Astrocyte of the spinal cord (primary cell): ENCODE results near the gene NOXO1.

Experiments
- DNase-seq: peaks from one replicate; pipeline ENCODE4 v3.0.0; 2011; ENCODE audit warnings: low read depth, low spot score
- H3K4me3 ChIP-seq: 2 replicates; pipeline ENCODE4 v1.5.1; 2011; ENCODE audit warnings: low read depth, mild to moderate bottlenecking, low read length, moderate library complexity
- CTCF ChIP-seq: IDR thresholded peaks from 2 replicates; pipeline ENCODE4 v1.5.1; 2012; ENCODE audit warnings: low read depth, mild to moderate bottlenecking, low read length, inconsistent platforms
- in situ Hi-C: cut with HindIII; loops from 2 replicates; pipeline ENCODE4 v1.10.0; 2017; ENCODE audit warnings: low sequenced_read_pairs

The NOXO1 gene

DNA sequence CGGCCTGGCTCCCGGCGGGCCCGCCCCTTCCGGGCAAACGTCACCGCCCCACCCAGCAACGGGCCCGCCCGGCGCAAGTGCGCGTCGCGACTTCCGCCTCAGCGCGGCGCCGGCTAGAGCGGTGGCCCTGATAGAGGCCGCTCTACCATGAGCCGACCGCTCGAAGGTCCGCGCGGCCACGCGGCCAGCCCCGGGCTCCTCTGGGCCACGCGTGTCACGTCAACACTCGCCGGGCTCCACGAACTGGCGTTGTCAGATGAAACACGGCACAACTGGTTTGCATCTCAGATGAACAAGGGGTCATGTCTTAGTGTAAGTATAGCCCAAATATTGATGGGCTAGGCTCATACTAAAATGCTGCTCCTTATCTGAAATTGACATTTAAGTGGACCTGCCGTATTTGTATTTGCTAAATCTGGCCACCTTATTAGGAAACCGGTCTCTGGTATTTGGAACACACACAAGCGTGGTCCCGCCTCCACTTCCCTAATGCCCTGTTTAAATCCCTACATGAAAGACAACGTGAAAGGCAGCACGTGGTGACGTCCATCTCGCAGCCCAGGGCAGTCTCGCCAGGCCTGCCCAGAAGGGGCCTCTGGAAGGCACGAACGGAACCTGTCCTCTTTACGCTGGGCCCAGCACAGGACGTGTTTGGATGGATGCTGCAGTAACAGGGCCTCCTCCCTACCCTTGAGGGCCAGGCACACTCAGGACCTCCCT, 28.7 kb upstream of the NOXO1 start, which contains the start of gene ZNF598:
Gene ZNF598, minus strand, starts transcription at position 31 of the 720 bp plus-strand sequence.
- in situ Hi-C loops, result no loop called here
- peak within 1 kb of the TSS; percentile 76 for H3K4me3 ChIP-seq
- no peak for TF ChIP-seq CTCF
- DNase-seq, result peak; percentile 86

GRCh38 chr16:2009164-2009711, 28.0 kb upstream of the NOXO1 start:
- no peak for TF ChIP-seq CTCF
- DNase-seq, result no peak
- in situ Hi-C loops, result no loop called here
- peak overlapping the region; percentile 76 for H3K4me3 ChIP-seq

DNA sequence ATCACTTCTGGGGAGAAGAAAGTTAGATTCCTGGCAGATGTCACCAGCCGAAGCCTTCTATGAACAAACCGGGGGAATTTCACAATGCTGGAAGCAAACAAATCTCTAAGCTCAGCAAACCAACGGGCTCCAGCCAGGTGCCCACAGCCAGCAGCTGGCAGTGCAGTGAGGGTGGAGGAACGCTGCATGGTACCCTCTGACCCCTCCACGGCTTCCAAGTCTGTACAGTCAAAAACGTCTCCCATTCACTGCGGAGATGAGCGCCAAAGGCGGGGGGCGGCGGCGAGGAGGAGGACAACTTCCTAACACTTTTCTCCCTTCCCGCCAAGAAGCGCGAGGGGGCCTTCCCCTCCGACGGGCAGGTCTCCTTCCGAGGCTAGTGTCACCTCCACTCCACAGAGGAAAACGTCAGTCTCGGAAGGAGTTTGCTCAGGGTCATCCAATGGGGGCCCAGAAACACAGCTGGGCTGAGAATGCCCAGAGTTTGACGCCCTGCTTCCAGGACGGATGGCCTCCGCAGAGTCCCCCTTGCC, 27.4 kb upstream of the NOXO1 start:
- no peak for TF ChIP-seq CTCF
- no peak for DNase-seq
- H3K4me3 ChIP-seq, result peak overlapping the region; percentile 76
- in situ Hi-C loops, result no loop called here

- DNase-seq, result peak; percentile 39
- in situ Hi-C loops, result no loop called here
- TF ChIP-seq CTCF, result no peak
- peak overlapping the region; percentile 76 for H3K4me3 ChIP-seq
Observed at GRCh38 chr16:2008009-2008526, 26.8 kb upstream of the NOXO1 start.

DNA sequence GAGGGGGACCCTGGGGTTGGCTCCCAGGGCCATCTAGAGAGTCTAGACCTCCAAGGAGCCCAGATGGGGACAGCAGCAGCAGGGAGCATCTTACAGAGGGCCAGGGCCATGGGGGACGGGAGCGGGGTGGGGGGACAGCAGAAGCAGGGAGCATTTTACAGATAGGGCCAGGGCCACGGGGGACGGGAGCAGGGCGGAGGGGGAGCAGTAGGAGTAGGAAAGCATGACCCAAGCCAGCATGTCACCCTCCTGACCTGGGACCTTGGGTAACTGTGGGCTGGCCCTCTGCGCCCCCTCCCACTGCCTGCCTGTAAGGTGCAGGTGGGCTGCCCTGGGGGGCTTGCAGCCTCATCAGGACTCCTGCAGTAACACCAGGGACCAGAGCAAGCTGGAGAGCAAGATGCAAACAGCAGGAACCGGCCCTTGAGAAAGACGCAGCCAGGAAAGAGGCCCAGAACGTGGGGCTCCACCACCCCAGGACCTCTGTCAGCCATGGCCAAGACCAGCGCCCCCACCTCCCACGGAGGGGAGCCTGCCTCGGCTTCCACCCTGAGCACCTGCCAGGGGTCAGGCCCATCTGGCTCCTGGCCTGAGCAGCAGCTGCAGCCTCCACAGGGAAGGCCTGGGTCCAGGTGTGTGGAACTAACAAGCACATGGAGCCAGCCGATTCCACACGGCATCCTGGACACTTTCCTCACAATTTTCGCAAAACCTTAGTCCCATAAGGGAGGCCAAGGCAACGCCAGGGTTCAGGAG, 26.0 kb upstream of the NOXO1 start:
- in situ Hi-C loops, result no loop called here
- H3K4me3 ChIP-seq, result peak overlapping the region; percentile 10

More for the DNA sequence above, 26.0 kb upstream of the NOXO1 start:
- TF ChIP-seq CTCF, result no peak
- DNase-seq, result no peak
